NCI-H2029 (cell line): Measurements from ENCODE around the gene STX2.
"Not testable (repeated sequence)": the region's sequence is repeated elsewhere in the genome, so short reads cannot be mapped to it uniquely, and the experiment has no call there.

ENCODE experiments used
- DNase-seq: peaks from one replicate; lab custom pipeline; 2025; lab: John Stamatoyannopoulos, UW

STX2 gene

DNA sequence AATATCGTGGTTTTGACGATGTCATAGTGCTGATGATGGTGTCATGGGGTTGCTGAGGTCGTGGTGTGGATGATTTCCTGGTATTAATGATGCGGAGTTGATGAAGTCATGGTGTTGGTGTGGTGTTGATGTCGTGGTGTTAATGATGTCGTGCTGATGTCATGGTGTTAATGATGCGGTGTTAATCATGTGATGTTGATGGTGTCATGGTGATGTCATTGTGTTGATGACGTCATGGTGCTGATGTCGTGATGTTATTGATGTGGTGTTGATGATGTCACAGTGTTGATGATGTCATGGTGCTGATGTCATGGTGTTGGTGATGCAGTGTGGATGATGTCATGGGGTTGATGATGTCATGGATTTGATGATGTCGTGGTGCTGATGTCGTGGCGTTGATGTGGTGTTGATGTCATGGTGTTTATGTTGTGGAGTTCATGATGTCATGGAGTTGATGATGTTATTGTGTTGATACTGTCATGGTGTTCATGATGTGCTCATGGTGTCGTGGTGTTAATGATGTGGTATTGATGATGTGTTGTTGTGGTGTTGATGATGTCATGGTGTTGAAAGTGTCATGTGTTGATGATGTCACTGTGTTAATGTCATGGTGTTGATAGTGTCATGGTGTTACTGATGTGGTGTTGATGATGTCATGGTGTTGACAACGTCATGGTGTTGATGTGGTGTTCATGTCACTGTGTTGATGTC lies 74.4 kb downstream of the STX2 start:
- no peak for DNase-seq

DNA sequence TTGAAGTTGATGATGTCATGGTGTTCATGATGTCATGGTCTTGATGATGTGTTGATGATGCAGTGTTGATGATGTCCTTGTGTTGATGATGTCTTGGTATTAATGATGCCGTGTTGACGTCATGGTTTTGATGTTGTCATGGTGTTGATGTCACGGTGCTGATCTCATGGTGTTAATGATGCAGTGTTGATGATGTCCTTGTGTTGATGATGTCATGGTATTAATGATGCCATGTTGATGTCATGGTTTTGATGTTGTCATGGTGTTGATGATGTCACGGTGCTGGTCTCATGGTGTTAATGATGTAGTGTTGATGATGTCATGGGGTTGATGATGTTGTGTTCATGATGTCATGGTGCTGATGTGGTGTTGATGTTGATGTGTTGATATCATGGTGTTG lies 75.0 kb downstream of the STX2 start:
- DNase-seq = no peak

DNA sequence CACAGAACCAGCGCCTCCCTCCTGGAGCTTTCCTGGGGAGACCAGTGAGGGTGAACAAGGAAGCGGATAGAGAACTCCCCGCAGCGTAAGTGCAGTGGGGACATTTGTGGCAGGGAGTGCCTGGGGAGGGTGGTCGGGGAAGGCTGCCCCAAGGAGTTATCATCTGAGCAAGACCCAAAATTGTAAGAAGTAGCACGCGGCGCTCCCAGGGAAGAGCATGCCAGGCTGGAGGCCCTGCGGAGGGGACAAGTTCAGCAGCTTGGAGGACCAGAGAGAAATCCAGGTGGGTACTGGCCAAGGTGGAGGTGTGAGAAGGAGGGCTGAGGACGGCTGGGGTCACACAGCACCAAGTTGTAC lies 76.8 kb downstream of the STX2 start:
- no peak for DNase-seq

DNA sequence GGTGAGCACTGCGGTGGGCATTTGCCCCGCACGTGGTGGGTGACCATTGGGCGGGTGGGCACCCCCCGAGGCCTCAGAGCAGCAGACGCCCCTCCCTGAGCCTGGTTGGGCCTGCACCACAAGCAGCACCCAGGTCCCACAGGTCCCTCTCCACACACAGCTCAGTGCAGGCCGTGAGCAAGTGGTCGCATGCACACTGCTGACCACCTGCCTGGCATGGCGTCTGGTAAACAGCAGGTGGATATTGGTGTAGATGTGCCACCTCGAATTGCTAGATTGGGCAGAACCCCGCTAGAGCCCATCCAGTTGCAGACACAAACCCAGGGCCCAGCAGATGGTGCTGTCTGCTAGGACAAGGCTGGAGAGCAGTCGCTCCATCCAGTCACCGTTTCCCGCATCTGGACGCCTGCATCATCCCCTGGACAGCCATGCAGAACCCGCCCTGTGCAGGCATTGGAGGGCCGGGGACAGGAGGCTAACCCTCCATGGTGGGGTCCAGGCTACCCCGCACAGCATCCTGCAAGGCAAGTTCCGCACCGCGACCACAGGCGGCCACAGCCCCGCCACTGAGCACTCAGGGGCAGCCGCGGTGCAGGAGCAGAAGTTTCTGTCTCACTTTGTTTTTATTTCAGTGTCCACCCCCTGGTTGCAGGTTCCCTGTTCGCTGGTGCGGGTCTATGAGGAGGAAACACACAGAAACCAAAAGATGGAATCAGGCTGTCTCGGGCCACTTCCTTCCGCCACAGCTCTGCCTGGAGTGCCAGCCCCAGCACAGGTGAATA lies 77.3 kb downstream of the STX2 start:
- DNase-seq = peak; percentile 21

DNA sequence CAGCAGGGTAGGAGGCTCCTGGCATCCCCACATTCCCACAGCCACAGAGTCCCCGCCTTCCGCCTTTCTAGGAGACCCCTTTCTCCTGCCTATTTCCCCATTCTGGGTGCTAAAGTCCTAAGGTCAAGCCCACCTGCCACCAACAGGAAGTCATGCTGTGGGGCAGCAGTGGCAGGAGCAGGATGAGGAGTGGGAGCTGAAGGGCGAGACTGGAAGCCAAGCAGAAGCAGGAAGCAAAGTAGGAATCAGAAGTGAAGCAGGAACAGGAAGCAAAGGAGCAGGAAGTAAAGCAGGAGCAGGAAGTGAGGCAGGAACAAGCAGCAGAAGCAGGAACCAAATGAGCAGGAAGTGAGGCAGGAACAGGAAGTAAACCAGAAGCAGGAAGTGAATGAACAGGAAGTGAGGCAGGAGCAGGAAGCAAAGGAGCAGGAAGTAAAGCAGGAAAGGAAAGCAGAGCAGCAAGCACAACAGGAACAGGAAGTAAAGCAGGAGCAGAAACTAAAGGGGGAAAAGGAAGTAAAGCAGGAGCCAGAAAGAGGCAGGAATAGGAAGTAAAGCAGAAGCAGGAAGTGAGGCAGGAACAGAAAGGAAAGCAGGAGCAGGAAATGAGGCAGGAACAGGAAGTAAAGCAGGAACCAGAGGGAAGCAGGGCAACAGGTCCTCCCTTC lies 84.7 kb downstream of the STX2 start:
- DNase-seq = no peak

DNA sequence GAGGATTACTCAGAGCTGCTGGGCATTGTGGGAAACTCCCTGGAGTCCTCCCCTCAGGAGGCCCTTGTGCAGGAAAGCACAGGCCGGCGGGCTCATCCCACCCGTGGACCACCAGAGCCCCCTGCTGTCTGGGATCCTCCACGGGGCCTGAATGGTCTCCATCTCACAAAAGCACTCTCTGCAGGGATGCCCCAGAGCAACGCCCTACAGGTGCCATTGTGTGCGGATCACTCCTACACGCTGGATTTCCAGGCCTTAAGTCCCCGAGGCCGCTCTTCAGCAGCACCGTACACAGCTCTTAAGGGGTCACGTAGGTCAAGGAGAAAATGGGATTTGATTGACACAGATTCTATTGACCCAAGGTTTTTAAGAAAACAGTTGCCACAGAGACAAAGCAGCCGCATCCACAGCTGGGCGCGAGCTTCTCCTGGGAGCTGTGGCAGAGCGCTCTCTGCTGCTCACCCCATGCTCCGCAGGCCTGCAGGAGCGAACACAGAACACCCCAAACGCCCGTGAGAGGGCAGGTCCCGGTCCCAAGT lies 86.3 kb downstream of the STX2 start:
- no peak for DNase-seq

DNA sequence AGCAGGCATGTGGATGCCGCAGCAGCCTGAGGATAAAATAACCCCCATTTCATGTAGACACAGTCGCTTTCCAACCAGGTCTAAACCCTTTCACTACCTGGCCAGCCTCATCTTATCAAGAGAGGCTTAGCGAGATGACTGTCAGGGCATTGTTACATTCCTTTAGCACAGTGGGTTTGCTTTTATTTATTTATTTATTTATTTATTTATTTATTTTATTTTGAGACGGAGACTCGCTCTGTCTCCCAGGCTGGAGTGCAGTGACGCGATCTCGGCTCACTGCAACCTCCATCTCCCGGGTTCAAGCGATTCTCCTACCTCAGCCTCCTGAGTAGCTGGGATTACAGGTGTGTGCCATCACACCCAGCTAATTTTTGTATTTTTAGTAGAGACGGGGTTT lies 87.0 kb downstream of the STX2 start:
- DNase-seq = not testable (repeated sequence)

DNA sequence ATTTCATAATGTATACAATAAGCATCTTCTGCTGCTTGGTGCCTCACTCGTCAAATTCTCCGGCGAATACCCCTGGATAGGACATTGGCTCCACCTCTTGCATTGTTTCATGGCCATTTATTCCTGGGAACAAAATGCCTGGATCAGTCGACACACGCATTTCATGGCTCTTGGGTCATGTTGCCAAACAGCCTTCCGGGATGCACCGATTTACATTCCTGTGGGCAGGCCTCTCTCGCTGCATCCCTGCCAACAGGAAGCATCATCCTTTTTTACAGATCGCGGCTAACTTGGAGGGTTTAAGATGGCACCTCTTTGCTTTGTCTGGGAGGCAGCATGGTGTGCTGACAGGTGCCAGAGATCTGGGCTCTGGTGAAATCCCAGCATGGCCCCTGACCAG lies 90.3 kb downstream of the STX2 start:
- DNase-seq = no peak

DNA sequence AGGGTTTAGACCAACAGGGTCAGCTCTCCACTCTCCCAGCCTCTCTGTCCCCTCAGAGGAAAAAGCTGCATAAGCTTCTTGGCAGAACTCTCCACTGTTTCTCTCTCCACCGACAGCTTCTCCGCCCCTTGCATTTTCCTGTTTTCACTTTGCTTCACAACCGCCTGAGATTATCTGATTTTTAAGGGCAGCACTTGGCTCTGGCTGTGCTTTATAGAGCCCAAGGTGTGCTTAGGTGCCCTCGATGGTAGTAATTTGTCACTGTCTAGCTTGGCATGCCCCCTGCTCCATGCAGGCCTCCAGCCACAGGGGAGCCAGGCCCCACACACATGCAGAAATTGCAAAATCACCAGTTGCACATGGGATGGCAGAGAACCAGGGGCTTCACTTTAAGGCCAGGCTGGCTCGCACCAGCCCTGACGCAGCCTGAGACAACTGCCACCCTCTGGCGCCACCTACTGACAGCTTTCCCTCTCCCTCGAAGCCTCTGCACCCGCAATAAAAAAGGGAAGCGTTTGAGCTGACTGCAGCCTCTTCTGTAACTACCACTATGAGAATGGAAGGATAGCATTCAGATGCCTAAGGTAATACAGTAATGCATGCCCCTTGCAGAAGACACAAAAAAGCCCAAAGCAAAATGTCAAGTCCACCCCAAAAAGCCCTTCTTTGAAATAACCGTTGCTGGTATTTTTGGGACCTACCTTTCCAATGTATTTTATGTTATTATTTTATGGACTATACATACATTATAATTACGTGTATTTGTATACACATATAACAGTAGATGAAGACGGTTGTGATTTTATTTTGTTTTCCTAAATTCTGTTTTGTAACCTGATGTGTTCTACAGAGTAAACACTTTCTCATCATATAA lies 90.9 kb downstream of the STX2 start:
- DNase-seq = peak; percentile 63

DNA sequence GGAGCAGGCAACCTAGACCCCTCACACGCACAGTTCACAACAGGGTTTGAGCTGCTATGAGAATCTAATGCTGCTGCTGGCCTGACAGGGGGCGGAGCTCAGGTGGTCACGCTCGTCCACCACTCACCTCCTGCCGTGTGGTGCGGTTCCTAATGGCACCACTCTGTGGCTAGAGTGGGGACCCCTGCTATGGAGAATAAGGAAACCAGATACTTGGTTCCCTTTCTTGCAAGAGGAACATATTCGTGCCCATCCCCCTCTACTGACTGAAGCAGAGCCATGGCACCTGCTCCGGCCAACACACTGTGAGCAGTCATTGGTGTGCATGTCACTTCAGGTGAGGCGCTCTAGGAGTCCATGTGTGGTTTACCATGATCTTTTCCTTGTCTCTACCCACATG lies 92.5 kb downstream of the STX2 start:
- DNase-seq = no peak

DNA sequence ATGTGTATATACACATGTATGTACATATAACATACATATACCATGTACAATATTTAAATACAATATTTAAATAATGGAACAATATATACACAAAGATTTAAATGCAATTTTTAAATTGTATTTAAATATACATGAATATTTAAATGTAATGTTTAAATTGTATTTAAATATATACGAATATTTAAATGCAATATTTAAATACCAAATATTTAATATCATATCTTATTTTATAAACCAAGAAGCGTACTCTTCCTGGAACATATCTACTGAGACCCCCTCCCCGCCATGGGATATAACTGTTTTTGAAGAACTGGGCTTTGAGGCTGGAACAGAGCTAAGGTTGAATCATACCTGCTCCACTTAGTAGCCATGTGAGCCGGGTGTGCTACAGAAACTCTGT lies 93.1 kb downstream of the STX2 start:
- DNase-seq = no peak

DNA sequence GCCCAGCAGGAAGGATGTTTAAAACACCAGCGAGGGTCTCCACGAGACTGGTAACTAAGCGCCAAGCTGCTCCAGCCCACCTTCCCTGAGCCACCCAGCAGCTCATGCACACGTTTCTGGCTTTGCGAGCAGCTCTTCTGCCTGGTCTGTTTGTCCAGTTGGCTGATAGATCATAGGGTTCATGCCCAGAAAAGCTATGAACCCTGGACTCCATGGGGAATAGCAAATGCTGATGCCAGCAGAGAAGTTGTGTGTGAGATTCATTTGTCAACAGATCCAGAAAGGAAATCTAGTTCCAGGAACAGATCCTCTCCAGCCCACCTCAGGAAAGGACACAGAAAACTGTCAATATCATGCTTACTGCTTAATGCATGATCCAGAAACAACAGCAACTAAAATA lies 94.8 kb downstream of the STX2 start:
- DNase-seq = no peak

DNA sequence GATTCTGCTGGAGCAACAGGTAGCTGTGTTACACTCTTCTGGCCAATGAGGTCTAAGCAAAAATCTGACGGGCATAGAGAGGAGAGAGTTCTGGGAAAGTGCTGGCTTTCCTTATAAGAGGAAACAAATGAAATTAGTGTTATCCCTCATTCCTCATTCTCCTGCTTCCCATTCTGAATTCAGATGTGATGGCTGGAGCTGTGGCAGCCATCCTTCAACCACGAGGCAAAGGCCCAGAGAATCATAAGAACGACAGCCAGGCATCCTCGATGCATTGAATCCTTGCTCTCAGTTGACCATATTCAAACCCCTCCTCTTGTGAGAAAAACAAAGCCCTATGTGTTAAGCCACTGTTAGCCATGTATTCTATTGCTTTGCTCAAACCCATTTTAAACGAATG lies 95.4 kb downstream of the STX2 start:
- no peak for DNase-seq

DNA sequence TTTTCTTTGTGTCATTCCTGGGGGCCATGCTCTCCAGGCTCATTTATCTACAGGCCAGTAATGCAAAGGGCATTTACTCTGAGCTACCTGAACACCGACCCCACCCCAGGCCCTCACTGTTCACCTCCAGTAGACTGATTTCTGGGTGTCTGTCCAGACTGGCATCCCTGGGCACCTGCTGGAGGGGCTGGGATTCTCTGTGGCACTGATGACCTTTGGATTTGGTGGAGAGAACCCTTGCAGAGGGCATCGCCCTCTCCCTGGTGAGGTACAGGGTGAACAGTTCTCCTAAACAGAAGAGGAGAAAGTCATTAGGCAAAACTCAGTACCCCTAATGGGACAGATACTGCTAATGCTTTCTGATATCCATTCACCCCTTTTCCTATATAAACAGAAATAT lies 95.9 kb downstream of the STX2 start:
- no peak for DNase-seq

DNA sequence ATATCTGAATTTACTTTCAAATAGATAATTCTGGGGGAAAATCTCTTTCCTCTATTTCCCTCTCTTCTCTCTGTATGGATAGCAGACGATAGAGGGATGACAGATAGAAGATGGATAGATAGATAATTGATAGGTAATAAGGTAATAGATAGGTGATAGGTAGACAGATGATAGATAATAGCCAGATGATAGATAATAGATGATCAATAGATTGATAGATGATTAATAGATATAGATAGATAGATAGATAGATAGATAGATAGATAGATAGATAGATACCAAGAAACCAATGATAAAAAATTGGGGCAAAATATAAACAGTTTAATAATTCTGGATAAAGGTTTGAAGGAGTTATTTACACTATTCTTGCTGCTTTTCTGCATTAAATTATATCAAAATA lies 96.3 kb downstream of the STX2 start:
- DNase-seq = no peak

DNA sequence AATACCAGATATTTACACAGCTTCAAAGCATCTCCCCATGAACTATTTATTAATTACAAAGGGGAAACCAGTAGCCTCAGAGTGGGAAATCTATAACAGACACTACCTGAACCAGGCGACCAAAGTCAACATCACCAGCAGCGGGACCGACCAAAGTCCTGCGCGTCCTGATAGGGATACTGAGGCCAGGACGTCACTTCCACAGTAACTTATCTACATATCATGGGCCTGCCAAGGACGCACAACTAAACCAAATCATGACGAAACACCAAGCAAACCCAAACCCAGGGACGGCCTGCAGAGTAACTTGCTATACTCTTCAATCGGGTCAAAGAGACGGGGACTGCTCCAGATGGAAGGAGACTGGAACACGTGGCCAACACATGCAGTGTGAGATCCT lies 96.9 kb downstream of the STX2 start:
- DNase-seq = no peak
